HFFc6 (cell line): ENCODE data around the gene GAS2L3. TPM values are rescaled to one million over a fixed set of nuclear protein-coding genes. Genes with fewer than 3 reads are reported as not detected.
A peak's percentile ranks its signal among the peaks of the same experiment; 100 is the strongest.

Experiments
- DNase-seq: peaks from one replicate; pipeline ENCODE4 v3.0.0-alpha.2; 2018
- H3K27ac Mint-ChIP-seq: 2 replicates; pipeline ENCODE4 v1.8.0; 2020; ENCODE audit warnings: mild to moderate bottlenecking, mixed read lengths
- H3K27me3 Mint-ChIP-seq: 2 replicates; pipeline ENCODE4 v1.8.0; 2021; ENCODE audit warnings: mild to moderate bottlenecking, moderate library complexity, mixed read lengths; ENCODE audit not compliant: insufficient read depth
- H3K36me3 Mint-ChIP-seq: 2 replicates; pipeline ENCODE4 v1.8.0; 2021; ENCODE audit warnings: low read depth, mixed read lengths
- H3K4me1 Mint-ChIP-seq: 2 replicates; pipeline ENCODE4 v1.8.0; 2020; ENCODE audit warnings: low read depth, mixed read lengths
- H3K4me3 Mint-ChIP-seq: 2 replicates; pipeline ENCODE4 v1.8.0; 2020; ENCODE audit warnings: mild to moderate bottlenecking, moderate library complexity, mixed read lengths
- H3K9me3 Mint-ChIP-seq: 2 replicates; pipeline ENCODE4 v1.8.0; 2020; ENCODE audit warnings: mild to moderate bottlenecking, mixed read lengths
- total RNA-seq, 6 experiments: library from RNA; stranded (reverse); fragmentation: NEBNext Ultra II Directional; extraction: Animal tissue kit (Norgen Biotek cat#: 25700); gene quantifications; 2 replicates in 1 of 6; 3 replicates in 5 of 6; pipeline ENCODE4 v1.2.3, GENCODE V29; 2021
- TF ChIP-seq, protein P1 (sequence below): fragments of 200-600 bp; sonication (generic); IDR thresholded peaks from 2 replicates; pipeline ENCODE4 v1.5.0; 2021; ENCODE audit warnings: antibody characterized with exemption, mild to moderate bottlenecking

GAS2L3 gene
- total RNA-seq, 6 experiments from 2014 or later: 10.0 to 25.2 (median 22.8) TPM

DNA sequence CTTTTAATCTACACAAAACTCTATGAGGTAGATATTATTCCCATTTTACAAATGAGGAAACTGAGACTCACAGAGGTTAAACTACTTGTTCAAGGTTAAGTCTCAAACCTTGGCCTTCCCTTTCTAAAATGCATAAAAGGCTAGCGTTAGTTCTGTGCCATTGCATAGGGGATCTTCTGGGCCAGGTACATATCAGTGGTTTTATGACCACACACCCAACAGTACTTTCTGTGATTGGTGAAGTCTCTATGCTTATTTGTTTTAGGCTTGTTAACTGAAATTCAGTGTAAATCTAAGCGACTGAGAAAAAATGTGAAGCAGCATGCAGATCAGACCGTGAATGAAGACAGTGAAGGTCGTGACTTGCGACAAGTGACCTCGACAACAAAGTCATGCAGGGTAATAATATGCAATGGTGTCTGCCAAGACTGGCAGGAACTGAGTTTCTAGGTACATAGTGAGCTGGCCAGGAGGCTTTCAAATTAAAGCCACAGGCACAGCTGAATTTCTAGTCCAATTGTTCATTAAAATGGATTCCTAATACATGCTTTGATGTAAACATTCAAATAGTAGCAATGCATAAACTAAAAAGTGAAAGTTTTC is 38.8 kb upstream of the GAS2L3 start:
- peaks cover 3% of the 10 kb centered on the region; the same call in 1 of the 2 replicates for H3K27me3 Mint-ChIP-seq
- no peaks in the 10 kb centered on the region for H3K36me3 Mint-ChIP-seq
- no peak for DNase-seq
- TF ChIP-seq, protein P1, sequence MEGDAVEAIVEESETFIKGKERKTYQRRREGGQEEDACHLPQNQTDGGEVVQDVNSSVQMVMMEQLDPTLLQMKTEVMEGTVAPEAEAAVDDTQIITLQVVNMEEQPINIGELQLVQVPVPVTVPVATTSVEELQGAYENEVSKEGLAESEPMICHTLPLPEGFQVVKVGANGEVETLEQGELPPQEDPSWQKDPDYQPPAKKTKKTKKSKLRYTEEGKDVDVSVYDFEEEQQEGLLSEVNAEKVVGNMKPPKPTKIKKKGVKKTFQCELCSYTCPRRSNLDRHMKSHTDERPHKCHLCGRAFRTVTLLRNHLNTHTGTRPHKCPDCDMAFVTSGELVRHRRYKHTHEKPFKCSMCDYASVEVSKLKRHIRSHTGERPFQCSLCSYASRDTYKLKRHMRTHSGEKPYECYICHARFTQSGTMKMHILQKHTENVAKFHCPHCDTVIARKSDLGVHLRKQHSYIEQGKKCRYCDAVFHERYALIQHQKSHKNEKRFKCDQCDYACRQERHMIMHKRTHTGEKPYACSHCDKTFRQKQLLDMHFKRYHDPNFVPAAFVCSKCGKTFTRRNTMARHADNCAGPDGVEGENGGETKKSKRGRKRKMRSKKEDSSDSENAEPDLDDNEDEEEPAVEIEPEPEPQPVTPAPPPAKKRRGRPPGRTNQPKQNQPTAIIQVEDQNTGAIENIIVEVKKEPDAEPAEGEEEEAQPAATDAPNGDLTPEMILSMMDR: no peak
- no peak overlapping the region for H3K4me3 Mint-ChIP-seq
- H3K9me3 Mint-ChIP-seq: no peaks in the 10 kb centered on the region
- no peaks in the 10 kb centered on the region for H3K4me1 Mint-ChIP-seq
- H3K27ac Mint-ChIP-seq: no peak overlapping the region

- H3K4me1 Mint-ChIP-seq: no peaks in the 10 kb centered on the region
- no peak overlapping the region for H3K27ac Mint-ChIP-seq
- no peaks in the 10 kb centered on the region for H3K27me3 Mint-ChIP-seq
- no peak for DNase-seq
- H3K9me3 Mint-ChIP-seq: no peaks in the 10 kb centered on the region
- H3K36me3 Mint-ChIP-seq: no peaks in the 10 kb centered on the region
- no peak overlapping the region for H3K4me3 Mint-ChIP-seq
- TF ChIP-seq, protein P1: no peak
These were observed 34.3 kb upstream of the GAS2L3 start for GRCh38 chr12:100539202-100539601.

GRCh38 chr12:100544165-100544564 is 29.3 kb upstream of the GAS2L3 start:
- Mint-ChIP-seq H3K27me3 (no peaks in the 10 kb centered on the region; the same call in 1 of the 2 replicates), H3K4me1 (peaks cover 8% of the 10 kb centered on the region), H3K27ac (no peak overlapping the region), H3K9me3 (no peaks in the 10 kb centered on the region), H3K4me3 (no peak overlapping the region), H3K36me3 (no peaks in the 10 kb centered on the region)
- TF ChIP-seq, protein P1: no peak
- no peak for DNase-seq

DNA sequence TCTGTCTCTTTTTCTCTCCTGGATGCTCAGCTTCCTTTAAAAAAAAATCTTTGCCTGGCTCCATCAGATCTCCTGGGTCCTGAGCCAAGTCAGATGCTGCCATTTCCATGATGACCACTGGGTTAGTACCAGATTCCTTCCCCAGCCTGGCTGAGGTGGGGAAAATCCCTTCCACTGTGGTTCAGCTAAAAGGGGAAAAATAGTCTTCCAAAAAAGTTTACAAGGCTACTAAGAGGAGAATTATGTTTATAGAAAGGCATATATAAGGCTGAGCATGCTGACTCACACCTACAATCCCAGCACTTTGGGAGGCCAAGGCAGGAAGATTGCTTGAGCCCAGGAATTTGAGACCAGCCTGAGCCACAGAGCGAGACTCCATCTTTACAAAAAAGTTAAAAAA is 28.4 kb upstream of the GAS2L3 start:
- Mint-ChIP-seq H3K9me3 (no peaks in the 10 kb centered on the region), H3K27ac (no peak overlapping the region), H3K4me1 (peaks cover 8% of the 10 kb centered on the region), H3K27me3 (no peaks in the 10 kb centered on the region; the same call in 1 of the 2 replicates), H3K36me3 (no peaks in the 10 kb centered on the region), H3K4me3 (no peak overlapping the region)
- DNase-seq: peak; percentile 7
- TF ChIP-seq, protein P1: no peak

- Mint-ChIP-seq H3K9me3 (no peaks in the 10 kb centered on the region), H3K4me3 (no peak overlapping the region), H3K36me3 (no peaks in the 10 kb centered on the region), H3K27me3 (no peaks in the 10 kb centered on the region; the same call in 1 of the 2 replicates), H3K27ac (no peak overlapping the region), H3K4me1 (no peaks in the 10 kb centered on the region)
- TF ChIP-seq, protein P1: no peak
- DNase-seq: no peak
These were observed 19.5 kb upstream of the GAS2L3 start for GRCh38 chr12:100553936-100554335.
